Gastroesophageal sphincter (tissue), 4 donors: ENCODE data around the gene SRPRA. TPM values are rescaled to one million over a fixed set of nuclear protein-coding genes. Genes with fewer than 3 reads are reported as not detected.

Experiments
- ATAC-seq: fragments of 150-250 bp; one replicate; pipeline ENCODE4 v1.9.1; 2016; ENCODE audit warnings: mild to moderate bottlenecking, moderate library complexity
- H3K27ac ChIP-seq, 4 donors: fragments of 200-600 bp; sonication (generic) in 3 of 4; 1 replicate in 3 of 4; 2 replicates in 1 of 4; pipeline ENCODE4 v1.5.1; 2016 to 2019
- H3K27me3 ChIP-seq: fragments of 200-600 bp; sonication (generic); one replicate; pipeline ENCODE4 v1.5.1; 2019
- H3K36me3 ChIP-seq, 2 donors: fragments of 200-600 bp; sonication (generic); one replicate each; pipeline ENCODE4 v1.5.1; 2019; ENCODE audit warnings: control low read depth in 1 of 2
- H3K4me1 ChIP-seq, 3 donors: fragments of 200-600 bp; sonication (generic); 1 replicate in 2 of 3; 2 replicates in 1 of 3; pipeline ENCODE4 v1.5.1; 2016 to 2019; ENCODE audit warnings: control low read depth in 2 of 3
- H3K4me3 ChIP-seq, 2 donors: fragments of 200-600 bp; sonication (generic); one replicate each; pipeline ENCODE4 v1.5.1; 2019; ENCODE audit warnings: mild to moderate bottlenecking in 1 of 2, moderate library complexity in 1 of 2
- H3K9me3 ChIP-seq, 3 donors: fragments of 200-600 bp; sonication (generic); one replicate each; pipeline ENCODE4 v1.5.1; 2017 to 2019; ENCODE audit warnings: control low read depth in 2 of 3
- CTCF ChIP-seq, 4 experiments: fragments of 200-600 bp in 2 of 4; fragments of 450-650 bp in 2 of 4; sonication (generic) in 1 of 4; IDR thresholded peaks; one replicate each; pipeline ENCODE4 v1.5.1; 2017 to 2019; ENCODE audit warnings: antibody characterized with exemption in 4 of 4, mild to moderate bottlenecking in 2 of 4, moderate library complexity in 2 of 4
- EP300 ChIP-seq: sonication (generic); formaldehyde crosslinking; IDR thresholded peaks from one replicate; pipeline ENCODE4 v1.6.1; 2017; ENCODE audit warnings: antibody characterized with exemption, mild to moderate bottlenecking
- POLR2A ChIP-seq, 2 donors: fragments of 450-650 bp; IDR thresholded peaks; one replicate each; pipeline ENCODE4 v1.6.1; 2017; ENCODE audit warnings: antibody characterized with exemption in 2 of 2, mild to moderate bottlenecking in 2 of 2, moderate library complexity in 1 of 2
- POLR2AphosphoS5 ChIP-seq: sonication (generic); formaldehyde crosslinking; IDR thresholded peaks from one replicate; pipeline ENCODE4 v1.6.1; 2017; ENCODE audit warnings: antibody characterized with exemption
- WGBS, 2 donors: methylation state at CpG; one replicate each; pipeline ENCODE4 v1.1.5; 2018; ENCODE audit warnings: low coverage in 1 of 2; 5-methylcytosine and 5-hydroxymethylcytosine counted together
- total RNA-seq, 4 donors: library from RNA; depleted of rRNA; stranded (reverse); fragments of >200 nt; gene quantifications; one replicate each; pipeline ENCODE4 v1.1.0, GENCODE V29; 2016

The SRPRA gene
- total RNA-seq, 4 donors from 2014 or later = 84.1 to 87.1 (median 86.7) TPM

- ATAC-seq = no peak
- TF ChIP-seq CTCF (IDR thresholded peaks at IDR 0.05) (no peak), POLR2AphosphoS5 (no peak), EP300 (no peak)
- WGBS, 2 donors = 70 to 87% methylated on average over 4 of the region's 4 CpGs
These were observed 39.6 kb upstream of the SRPRA start for GRCh38 chr11:126308271-126308671.

GRCh38 chr11:126307706-126308105, 39.0 kb upstream of the SRPRA start:
- Histone ChIP-seq H3K4me3 (no peak overlapping the region), H3K4me1 (peaks cover 0 to 51% (median 13%) of the 10 kb centered on the region in 3 donors), H3K36me3 (peaks cover 0 to 25% of the 10 kb centered on the region in 2 donors), H3K27me3 (no peaks in the 10 kb centered on the region), H3K9me3 (no peaks in the 10 kb centered on the region), H3K27ac (no peak overlapping the region)
- TF ChIP-seq POLR2A (IDR thresholded peaks at IDR 0.05) = no peak
- TF ChIP-seq POLR2AphosphoS5 = no peak
- TF ChIP-seq CTCF (IDR thresholded peaks at IDR 0.05) = peak in 3 of 4 experiments; percentile 28 to 35 (median 33)
- WGBS, 2 donors = 17 to 23% methylated on average over 5 of the region's 5 CpGs
- no peak for ATAC-seq

More at GRCh38 chr11:126308271-126308671, 39.6 kb upstream of the SRPRA start:
- Histone ChIP-seq H3K36me3 (peaks cover 0 to 30% of the 10 kb centered on the region in 2 donors), H3K27ac (peak overlapping the region in 1 of 4 donors; percentile 16), H3K9me3 (no peaks in the 10 kb centered on the region), H3K4me1 (peaks cover 0 to 45% (median 13%) of the 10 kb centered on the region in 3 donors), H3K27me3 (no peaks in the 10 kb centered on the region), H3K4me3 (no peak overlapping the region)

- 84% methylated on average over 4 of the region's 4 CpGs; no CpG with 5 or more reads in 1 of the 2 donors for WGBS, 2 donors
- Histone ChIP-seq H3K36me3 (peaks cover 0 to 25% of the 10 kb centered on the region in 2 donors), H3K4me1 (peaks cover 0 to 44% (median 8%) of the 10 kb centered on the region in 3 donors), H3K27me3 (no peaks in the 10 kb centered on the region), H3K4me3 (no peak overlapping the region), H3K27ac (no peak overlapping the region), H3K9me3 (no peaks in the 10 kb centered on the region)
- TF ChIP-seq EP300 (no peak), POLR2AphosphoS5 (no peak), CTCF (IDR thresholded peaks at IDR 0.05) (no peak), POLR2A (IDR thresholded peaks at IDR 0.05) (no peak)
- no peak for ATAC-seq
These were observed 37.0 kb upstream of the SRPRA start for GRCh38 chr11:126305699-126306098.

GRCh38 chr11:126304457-126305075, 35.9 kb upstream of the SRPRA start:
- 20 to 31% methylated on average over 9 of the region's 12 CpGs for WGBS, 2 donors
- peak; percentile 6 for ATAC-seq

More at GRCh38 chr11:126304457-126305075, 35.9 kb upstream of the SRPRA start:
- H3K4me1 ChIP-seq = peaks cover 0 to 36% (median 6%) of the 10 kb centered on the region in 3 donors
- H3K27ac ChIP-seq = peak overlapping the region; percentile 85 to 92 (median 88)
- peak overlapping the region; percentile 59 to 64 for H3K4me3 ChIP-seq
- no peak for TF ChIP-seq POLR2A (IDR thresholded peaks at IDR 0.05)
- TF ChIP-seq EP300 = no peak
- no peak for TF ChIP-seq POLR2AphosphoS5
- no peak for TF ChIP-seq CTCF (IDR thresholded peaks at IDR 0.05)
- H3K27me3 ChIP-seq = no peaks in the 10 kb centered on the region
- H3K9me3 ChIP-seq = no peaks in the 10 kb centered on the region
- H3K36me3 ChIP-seq = peaks cover 0 to 27% of the 10 kb centered on the region in 2 donors
